Activated CD8-positive, alpha-beta memory T cell treated with anti-CD3 and anti-CD28 coated beads, Interleukin-2, amount 10 ng/mL, durations not matched to agents 7 days and 5 days (primary cell): ENCODE measurements around the gene SIM2. TPM values are rescaled to one million over a fixed set of nuclear protein-coding genes. Genes with fewer than 3 reads are reported as not detected.
A peak's percentile ranks its signal among the peaks of the same experiment; 100 is the strongest.

Experiments used
- ATAC-seq: fragments of 150-1000 bp; cut with Tn5 transposase; one replicate; pipeline ENCODE4 v1.10.0; 2021; ENCODE audit warnings: moderate library complexity
- CTCF ChIA-PET: fragments of 350-600 bp; sonication (Branson Sonifier 250); formaldehyde crosslinking; loops from one replicate; lab custom pipeline; 2021; ENCODE audit warnings: antibody characterized with exemption; lab: Charles Lee
- DNase-seq: peaks from one replicate; pipeline ENCODE4 v3.0.0-alpha.2; 2020
- H3K27ac Mint-ChIP-seq: one replicate; pipeline ENCODE4 v1.8.0; 2021; ENCODE audit warnings: mild to moderate bottlenecking, mixed read lengths
- H3K27me3 Mint-ChIP-seq: one replicate; pipeline ENCODE4 v1.8.0; 2021; ENCODE audit warnings: mixed read lengths
- H3K36me3 Mint-ChIP-seq: one replicate; pipeline ENCODE4 v1.8.0; 2021; ENCODE audit warnings: mild to moderate bottlenecking, mixed read lengths
- H3K4me1 Mint-ChIP-seq: one replicate; pipeline ENCODE4 v1.8.0; 2021; ENCODE audit warnings: mixed read lengths
- H3K4me3 Mint-ChIP-seq: one replicate; pipeline ENCODE4 v1.8.0; 2021; ENCODE audit warnings: mild to moderate bottlenecking, moderate library complexity, mixed read lengths
- H3K9me3 Mint-ChIP-seq: one replicate; pipeline ENCODE4 v1.8.0; 2022; ENCODE audit warnings: low read depth, mixed read lengths
- total RNA-seq, 2 experiments: library from RNA; stranded (reverse); gene quantifications; one replicate each; pipeline ENCODE4 v1.2.3, GENCODE V29; 2021

Gene SIM2
- total RNA-seq, 2 experiments from 2014 or later = 0.09 TPM; not detected in 1

GRCh38 chr21:36692114-36692834 is 6.6 kb upstream of the SIM2 start:
- no peak overlapping the region for H3K27ac Mint-ChIP-seq

GRCh38 chr21:36692835-36693488 is 6.0 kb upstream of the SIM2 start:
- CTCF ChIA-PET = interaction anchor here (2.1 kb wide), 1 partner anchor 8 kb away, joined by 4 read pairs; no protein-coding TSS in a partner anchor
- Mint-ChIP-seq H3K4me1 (peaks cover 4% of the 10 kb centered on the region), H3K4me3 (no peak overlapping the region), H3K27ac (no peak overlapping the region), H3K36me3 (peaks cover 2% of the 10 kb centered on the region), H3K27me3 (peaks cover 94% of the 10 kb centered on the region), H3K9me3 (no peaks in the 10 kb centered on the region)
- no peak for DNase-seq
- no peak for ATAC-seq

More at GRCh38 chr21:36692114-36692834, 6.6 kb upstream of the SIM2 start:
- DNase-seq = no peak
- Mint-ChIP-seq H3K27me3 (peaks cover 94% of the 10 kb centered on the region), H3K4me1 (peaks cover 4% of the 10 kb centered on the region), H3K4me3 (no peak overlapping the region), H3K36me3 (peaks cover 2% of the 10 kb centered on the region), H3K9me3 (no peaks in the 10 kb centered on the region)
- CTCF ChIA-PET = interaction anchor here (2.1 kb wide), 1 partner anchor 9 kb away, joined by 4 read pairs; no protein-coding TSS in a partner anchor
- no peak for ATAC-seq

DNA sequence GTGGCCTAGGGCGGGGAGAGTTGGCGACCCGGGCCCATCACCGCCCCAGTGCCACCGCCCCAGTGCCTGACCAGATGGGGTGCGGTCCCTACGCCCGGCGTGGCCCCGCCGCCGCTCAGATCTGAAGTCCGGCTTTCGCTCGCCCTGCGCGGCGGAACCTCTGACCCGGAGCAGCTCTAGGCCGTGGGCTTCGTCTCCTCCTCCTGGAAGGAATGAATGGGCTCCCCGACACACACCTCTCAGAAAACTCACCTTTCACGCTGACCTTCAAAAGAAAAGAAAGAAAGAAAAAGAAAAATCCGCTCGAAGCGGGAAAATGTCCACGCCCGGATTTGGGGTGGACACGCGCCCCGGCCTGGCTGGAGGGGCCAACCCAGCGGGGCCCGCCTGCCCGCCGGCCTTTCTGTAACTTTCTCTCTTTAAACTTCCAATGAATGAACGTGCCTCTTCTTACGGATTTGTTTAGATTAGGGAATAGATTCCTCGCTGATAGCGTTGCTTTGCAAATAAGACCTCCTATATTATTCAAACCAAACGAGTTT is 5.4 kb upstream of the SIM2 start:
- DNase-seq (no peak), ATAC-seq (no peak)
- Mint-ChIP-seq H3K9me3 (no peaks in the 10 kb centered on the region), H3K27ac (no peak overlapping the region), H3K4me1 (peaks cover 4% of the 10 kb centered on the region), H3K27me3 (peaks cover 94% of the 10 kb centered on the region), H3K36me3 (peaks cover 2% of the 10 kb centered on the region), H3K4me3 (peak overlapping the region; percentile 17)
- CTCF ChIA-PET = interaction anchor here (2.1 kb wide), 1 partner anchor 8 kb away, joined by 4 read pairs; no protein-coding TSS in a partner anchor

GRCh38 chr21:36694031-36694515 is 4.8 kb upstream of the SIM2 start:
- ATAC-seq (no peak), DNase-seq (no peak)
- Mint-ChIP-seq H3K27me3 (peaks cover 91% of the 10 kb centered on the region), H3K4me1 (peaks cover 4% of the 10 kb centered on the region), H3K36me3 (peaks cover 2% of the 10 kb centered on the region), H3K4me3 (peak overlapping the region; percentile 17), H3K27ac (peak overlapping the region; percentile 20), H3K9me3 (no peaks in the 10 kb centered on the region)
- CTCF ChIA-PET = no interaction called here

DNA sequence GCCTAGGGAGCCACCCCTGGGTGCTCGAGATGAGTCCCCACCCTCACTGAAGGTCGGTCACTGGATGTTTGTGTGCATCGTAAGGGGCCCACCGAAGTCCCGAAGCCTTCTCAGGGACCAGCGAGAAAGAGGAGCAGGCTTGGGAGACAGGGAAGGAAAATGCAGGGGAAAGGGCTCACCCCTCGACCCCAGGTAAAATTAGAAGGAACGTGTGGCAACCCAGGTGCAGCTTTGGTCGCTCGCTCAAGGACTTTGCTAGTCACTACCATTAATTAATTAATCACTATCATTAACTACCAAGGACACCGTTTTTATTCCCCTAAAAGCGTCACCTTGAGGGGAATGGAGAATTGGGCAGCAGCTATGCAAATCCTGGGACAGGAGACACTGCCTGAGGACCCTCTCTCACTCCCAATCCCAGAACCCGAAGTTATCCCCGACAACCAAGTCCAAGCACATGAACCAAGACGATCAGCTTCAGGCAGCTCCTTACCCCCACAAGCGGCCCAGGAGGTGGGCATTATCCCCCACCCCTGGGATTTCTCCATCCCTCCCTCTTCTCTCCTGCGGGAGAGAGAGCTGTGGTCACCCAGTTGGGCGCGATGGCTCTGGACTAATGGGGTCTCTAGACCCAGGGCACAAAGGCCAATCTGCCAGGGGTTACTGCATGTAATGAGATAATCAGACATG is 4.2 kb upstream of the SIM2 start:
- DNase-seq (no peak), ATAC-seq (no peak)
- H3K27ac Mint-ChIP-seq = no peak overlapping the region
- H3K4me3 Mint-ChIP-seq = no peak overlapping the region
- H3K4me1 Mint-ChIP-seq = peaks cover 4% of the 10 kb centered on the region
- peaks cover 85% of the 10 kb centered on the region for H3K27me3 Mint-ChIP-seq
- CTCF ChIA-PET = no interaction called here
- no peaks in the 10 kb centered on the region for H3K9me3 Mint-ChIP-seq
- peaks cover 2% of the 10 kb centered on the region for H3K36me3 Mint-ChIP-seq

DNA sequence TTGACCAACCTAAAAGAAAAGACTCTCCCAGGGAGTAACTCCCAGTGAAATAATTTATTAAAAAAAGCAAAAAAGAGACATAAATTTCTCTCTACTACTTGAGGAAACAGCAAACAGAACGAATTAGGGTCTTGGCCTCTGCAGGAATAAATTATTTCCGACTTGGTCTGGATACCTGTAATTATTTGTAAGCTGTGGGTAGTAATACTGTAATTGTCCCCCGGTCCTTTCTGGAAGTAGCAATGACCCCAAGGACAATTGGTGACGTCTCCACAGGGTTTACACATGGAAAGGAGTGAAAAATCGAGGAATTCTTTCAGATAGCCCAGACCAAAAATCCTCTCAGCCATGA is 3.7 kb upstream of the SIM2 start:
- DNase-seq (no peak), ATAC-seq (no peak)
- peaks cover 2% of the 10 kb centered on the region for H3K36me3 Mint-ChIP-seq
- CTCF ChIA-PET = no interaction called here
- no peak overlapping the region for H3K27ac Mint-ChIP-seq
- H3K4me1 Mint-ChIP-seq = peaks cover 8% of the 10 kb centered on the region
- H3K9me3 Mint-ChIP-seq = no peaks in the 10 kb centered on the region
- peaks cover 84% of the 10 kb centered on the region for H3K27me3 Mint-ChIP-seq
- no peak overlapping the region for H3K4me3 Mint-ChIP-seq

DNA sequence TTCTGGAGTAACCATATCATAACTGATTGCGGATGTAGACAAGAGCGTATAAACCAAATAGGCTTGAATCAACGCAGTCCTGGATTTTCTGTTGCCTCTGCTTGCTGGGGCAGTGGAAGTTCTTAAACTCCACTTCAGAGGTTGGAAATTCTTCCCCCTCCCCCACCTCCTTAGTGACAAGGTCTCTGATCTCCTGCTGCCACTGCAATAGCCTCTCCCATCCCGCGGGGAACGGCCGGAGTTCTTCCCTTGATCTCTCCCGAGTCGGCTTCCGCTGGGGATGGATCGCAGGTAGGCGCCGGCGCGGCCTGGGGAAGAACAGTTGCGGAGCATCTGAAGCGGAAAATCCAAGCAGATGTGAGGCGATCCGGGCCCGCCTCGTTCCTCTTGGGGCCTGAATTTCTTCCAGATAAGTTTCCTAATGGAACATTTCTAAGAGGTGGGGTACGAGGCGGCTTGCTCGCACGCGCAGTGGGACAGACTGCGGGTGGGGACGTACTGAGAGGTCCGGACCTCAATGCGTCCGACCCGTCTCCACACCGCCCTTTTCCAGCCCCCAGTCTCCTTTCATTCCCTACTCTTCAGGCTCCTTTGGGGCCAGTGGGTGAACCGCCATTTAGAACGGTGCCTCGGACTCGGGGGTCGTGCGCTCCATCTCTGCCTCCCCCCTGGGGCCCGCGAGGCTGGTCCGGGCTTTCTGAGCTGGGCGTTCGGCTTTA is 3.1 kb upstream of the SIM2 start:
- H3K4me1 Mint-ChIP-seq = peaks cover 12% of the 10 kb centered on the region
- ATAC-seq (no peak), DNase-seq (no peak)
- CTCF ChIA-PET = interaction anchor here (1.0 kb wide), 1 partner anchor 10 kb away, joined by 3 read pairs; no protein-coding TSS in a partner anchor
- peaks cover 3% of the 10 kb centered on the region for H3K36me3 Mint-ChIP-seq
- no peaks in the 10 kb centered on the region for H3K9me3 Mint-ChIP-seq
- no peak overlapping the region for H3K4me3 Mint-ChIP-seq
- H3K27ac Mint-ChIP-seq = no peak overlapping the region
- H3K27me3 Mint-ChIP-seq = peaks cover 84% of the 10 kb centered on the region

- Mint-ChIP-seq H3K27me3 (peaks cover 82% of the 10 kb centered on the region), H3K4me1 (peaks cover 12% of the 10 kb centered on the region), H3K27ac (peak overlapping the region; percentile 19), H3K36me3 (peaks cover 3% of the 10 kb centered on the region), H3K4me3 (no peak overlapping the region), H3K9me3 (no peaks in the 10 kb centered on the region)
- no peak for ATAC-seq
- DNase-seq = no peak
- CTCF ChIA-PET = interaction anchor here (1.0 kb wide), 1 partner anchor 9 kb away, joined by 3 read pairs; no protein-coding TSS in a partner anchor
These were observed 2.4 kb upstream of the SIM2 start for GRCh38 chr21:36696390-36697059.

DNA sequence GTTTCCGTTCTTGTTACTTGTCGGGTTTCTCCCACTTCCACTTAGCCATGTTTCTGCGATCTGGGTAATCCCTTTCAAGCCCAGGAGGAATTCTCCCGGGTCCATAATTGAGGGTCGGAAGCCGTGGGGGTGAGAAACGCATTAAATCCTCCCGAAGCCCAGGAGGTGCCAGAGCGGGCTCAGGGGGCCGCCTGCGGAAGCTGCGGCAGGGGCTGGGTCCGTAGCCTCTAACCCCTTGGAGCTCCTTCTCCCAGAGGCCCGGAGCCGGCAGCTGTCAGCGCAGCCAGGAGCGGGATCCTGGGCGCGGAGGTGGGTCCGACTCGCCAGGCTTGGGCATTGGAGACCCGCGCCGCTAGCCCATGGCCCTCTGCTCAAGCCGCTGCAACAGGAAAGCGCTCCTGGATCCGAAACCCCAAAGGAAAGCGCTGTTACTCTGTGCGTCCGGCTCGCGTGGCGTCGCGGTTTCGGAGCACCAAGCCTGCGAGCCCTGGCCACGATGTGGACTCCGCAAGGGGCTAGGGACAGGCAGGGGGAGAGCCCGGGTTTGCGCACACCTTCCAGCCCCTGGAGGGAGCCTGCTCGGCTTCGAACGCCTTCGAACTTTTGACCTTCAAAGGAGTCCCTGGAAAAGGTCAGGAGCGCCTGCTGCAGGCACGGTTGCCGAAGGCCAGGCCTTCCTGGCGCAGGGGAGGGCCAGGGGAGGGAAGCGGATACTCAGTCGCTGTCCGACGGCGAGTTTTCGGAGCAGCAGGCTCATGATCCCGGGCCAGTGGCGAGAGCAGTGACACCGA is 1.7 kb upstream of the SIM2 start:
- H3K36me3 Mint-ChIP-seq = peaks cover 3% of the 10 kb centered on the region
- H3K9me3 Mint-ChIP-seq = no peaks in the 10 kb centered on the region
- H3K4me1 Mint-ChIP-seq = peaks cover 11% of the 10 kb centered on the region
- CTCF ChIA-PET = no interaction called here
- H3K4me3 Mint-ChIP-seq = no peak overlapping the region
- ATAC-seq (no peak), DNase-seq (no peak)
- H3K27ac Mint-ChIP-seq = peak overlapping the region; percentile 19
- H3K27me3 Mint-ChIP-seq = peaks cover 82% of the 10 kb centered on the region

GRCh38 chr21:36697851-36698384 is 997 bp upstream of the SIM2 start:
- no peak for DNase-seq
- ATAC-seq = no peak
- no peaks in the 10 kb centered on the region for H3K9me3 Mint-ChIP-seq
- CTCF ChIA-PET = no interaction called here
- peak overlapping the region; percentile 24 for H3K27ac Mint-ChIP-seq
- peaks cover 82% of the 10 kb centered on the region for H3K27me3 Mint-ChIP-seq
- H3K36me3 Mint-ChIP-seq = peaks cover 3% of the 10 kb centered on the region
- no peak overlapping the region for H3K4me3 Mint-ChIP-seq
- H3K4me1 Mint-ChIP-seq = peaks cover 7% of the 10 kb centered on the region

DNA sequence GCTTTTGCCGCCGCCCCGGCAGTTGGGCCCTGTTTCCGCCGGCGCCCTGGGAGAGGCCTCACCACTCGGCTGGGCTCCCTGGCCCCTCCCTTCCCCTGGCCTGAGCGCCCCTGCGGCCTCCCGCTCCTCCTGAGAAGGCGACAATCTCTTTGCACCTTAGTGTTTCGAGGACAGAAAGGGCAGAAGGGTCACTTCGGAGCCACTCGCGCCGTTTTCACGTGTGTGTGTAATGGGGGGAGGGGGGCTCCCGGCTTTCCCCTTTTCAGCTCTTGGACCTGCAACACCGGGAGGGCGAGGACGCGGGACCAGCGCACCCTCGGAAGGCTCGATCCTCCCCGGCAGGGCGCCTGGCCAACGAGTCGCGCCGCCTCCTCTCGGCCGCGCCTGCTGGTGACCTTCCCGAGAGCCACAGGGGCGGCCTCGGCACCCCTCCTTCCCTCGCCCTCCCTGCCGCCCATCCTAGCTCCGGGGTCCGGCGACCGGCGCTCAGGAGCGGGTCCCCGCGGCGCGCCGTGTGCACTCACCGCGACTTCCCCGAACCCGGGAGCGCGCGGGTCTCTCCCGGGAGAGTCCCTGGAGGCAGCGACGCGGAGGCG is 432 bp upstream of the SIM2 start:
- ATAC-seq (no peak), DNase-seq (no peak)
- H3K36me3 Mint-ChIP-seq = peaks cover 3% of the 10 kb centered on the region
- H3K27me3 Mint-ChIP-seq = peaks cover 85% of the 10 kb centered on the region
- H3K4me3 Mint-ChIP-seq = no peak overlapping the region
- CTCF ChIA-PET = no interaction called here
- H3K27ac Mint-ChIP-seq = peak overlapping the region; percentile 24
- no peaks in the 10 kb centered on the region for H3K9me3 Mint-ChIP-seq
- peaks cover 7% of the 10 kb centered on the region for H3K4me1 Mint-ChIP-seq
